SH-SY5Y (cell line): ENCODE results near the gene TUB.

Experiments used
- GATA2 ChIP-seq: IDR thresholded peaks from 2 replicates; pipeline ENCODE4 v1.6.1; 2011; ENCODE audit warnings: mild to moderate bottlenecking, low read depth, low read length
- GATA3 ChIP-seq: IDR thresholded peaks from 2 replicates; pipeline ENCODE4 v1.6.1; 2011; ENCODE audit warnings: low read depth, mild to moderate bottlenecking, low read length, moderate library complexity

GRCh38 chr11:8041576-8041975, 39.4 kb upstream of the TUB start:
- no peak for TF ChIP-seq GATA2
- TF ChIP-seq GATA3: no peak
